HG03280 (cell line): ENCODE data around the gene CCDC93.
"Not testable (repeated sequence)": the region's sequence is repeated elsewhere in the genome, so short reads cannot be mapped to it uniquely, and the experiment has no call there.

Source experiments
- ATAC-seq: cut with Tn5 transposase; IDR thresholded peaks from one replicate; pipeline ENCODE4 v1.9.1; 2021; ENCODE audit warnings: mild to moderate bottlenecking, moderate library complexity; ENCODE audit not compliant: unreplicated experiment

CCDC93 gene

DNA sequence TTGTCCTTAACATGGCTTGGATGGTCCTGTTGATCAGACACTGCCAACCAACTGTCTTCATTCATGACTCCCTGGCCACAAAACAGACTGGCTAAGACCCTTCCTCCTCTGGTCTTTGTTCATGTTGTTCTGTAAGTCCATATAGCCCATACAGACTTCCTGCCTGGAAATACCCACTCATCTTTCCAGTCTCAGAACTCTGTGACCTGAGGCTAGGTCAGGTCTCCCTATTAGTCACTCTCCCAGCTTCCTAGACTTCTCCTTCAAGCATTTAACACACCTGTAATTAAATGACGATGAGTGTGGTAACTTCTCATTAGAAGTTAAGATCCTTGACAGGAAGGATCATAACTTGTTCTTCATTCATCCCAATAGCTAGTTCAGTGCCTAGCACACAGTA is 56.3 kb downstream of the CCDC93 start:
- no peak for ATAC-seq

DNA sequence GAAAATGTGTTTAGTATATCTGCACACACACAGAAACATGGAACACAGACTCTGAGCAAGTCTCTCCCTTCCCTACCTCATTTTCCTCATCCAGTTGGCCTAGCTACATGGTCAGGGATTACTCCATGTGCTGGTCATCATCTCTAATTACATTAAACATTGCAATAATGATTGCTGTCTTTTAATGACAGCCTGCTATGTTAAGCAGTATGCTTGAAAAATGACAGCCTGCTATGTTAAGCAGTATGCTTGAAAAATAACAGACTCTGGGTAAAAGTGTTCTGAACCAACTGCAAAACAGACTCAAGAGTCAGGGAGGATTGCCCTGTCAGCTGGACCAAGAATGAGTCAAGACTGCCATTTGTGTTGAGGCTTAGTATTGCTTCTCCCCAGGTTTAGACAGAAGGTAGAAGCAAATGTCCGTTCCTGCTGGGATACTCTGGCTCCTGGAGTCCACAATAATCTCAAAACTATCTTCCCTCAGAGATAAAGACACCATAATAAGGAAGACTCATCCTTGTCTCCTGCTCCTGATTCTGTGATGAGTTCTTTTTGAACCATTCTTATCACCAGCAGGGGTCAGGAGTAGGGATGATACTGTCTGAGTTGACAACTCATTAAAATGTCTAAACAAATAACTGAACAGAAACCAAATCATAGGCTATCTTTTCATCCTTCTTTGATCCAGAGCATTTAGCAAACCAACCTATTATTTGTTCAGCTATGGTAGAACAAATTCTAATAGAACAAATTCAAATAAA is 57.7 kb downstream of the CCDC93 start:
- no peak for ATAC-seq

DNA sequence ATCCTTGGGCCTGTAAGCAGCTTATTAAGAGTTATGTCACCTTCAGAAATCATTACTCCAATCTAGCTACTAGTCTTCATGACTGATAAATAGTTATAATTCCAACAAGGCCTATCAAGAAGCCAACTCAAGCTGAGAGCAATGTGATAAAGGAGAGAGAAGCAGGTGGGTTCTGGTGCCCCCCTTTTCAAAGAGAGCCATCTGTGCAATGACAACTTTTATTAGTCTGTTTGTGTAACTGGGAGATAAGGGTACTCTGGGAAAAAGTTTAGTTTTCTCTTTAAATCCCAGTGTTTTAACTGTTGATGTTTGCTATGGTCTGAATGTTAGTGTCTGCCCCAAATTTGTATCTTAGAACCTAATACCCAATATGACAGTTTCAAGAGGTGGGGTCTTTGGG is 60.6 kb downstream of the CCDC93 start:
- ATAC-seq: no peak

DNA sequence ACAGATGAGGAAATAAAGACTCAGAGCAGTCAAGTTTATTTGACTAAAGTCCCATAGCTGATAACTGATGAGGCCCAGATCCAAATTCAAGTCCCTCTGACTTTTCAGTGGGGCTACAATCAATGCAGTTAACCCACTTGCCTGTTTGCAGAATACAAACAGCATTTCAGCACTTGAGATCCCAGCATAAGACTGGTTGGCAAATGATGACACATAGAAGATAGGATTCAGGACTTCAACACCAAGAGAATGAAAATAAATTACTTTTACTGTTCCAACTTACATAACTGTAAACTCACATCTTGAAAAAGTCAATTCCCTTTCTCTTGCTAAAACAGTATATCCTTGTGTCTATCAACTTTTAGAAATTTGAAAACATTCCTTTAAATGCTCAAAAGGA is 61.2 kb downstream of the CCDC93 start:
- ATAC-seq: no peak

DNA sequence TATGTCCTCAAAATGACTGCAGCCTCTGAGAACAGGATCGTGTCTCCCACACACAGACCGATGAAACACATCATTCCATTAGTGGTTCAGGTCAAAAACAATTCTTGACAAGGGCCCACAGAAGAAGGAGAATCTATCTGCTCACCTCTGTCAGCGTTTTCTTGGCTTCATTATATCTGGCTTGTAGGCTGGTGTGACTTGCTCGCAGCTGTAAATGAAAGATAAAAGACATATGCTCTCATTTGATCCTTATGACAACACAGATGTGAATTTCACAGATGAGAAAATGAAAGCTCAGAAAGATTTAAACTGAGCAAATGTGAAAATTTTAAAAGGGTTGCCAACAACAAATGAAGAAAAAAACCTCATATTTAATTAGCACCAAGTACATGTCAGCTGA is 61.6 kb downstream of the CCDC93 start:
- no peak for ATAC-seq

DNA sequence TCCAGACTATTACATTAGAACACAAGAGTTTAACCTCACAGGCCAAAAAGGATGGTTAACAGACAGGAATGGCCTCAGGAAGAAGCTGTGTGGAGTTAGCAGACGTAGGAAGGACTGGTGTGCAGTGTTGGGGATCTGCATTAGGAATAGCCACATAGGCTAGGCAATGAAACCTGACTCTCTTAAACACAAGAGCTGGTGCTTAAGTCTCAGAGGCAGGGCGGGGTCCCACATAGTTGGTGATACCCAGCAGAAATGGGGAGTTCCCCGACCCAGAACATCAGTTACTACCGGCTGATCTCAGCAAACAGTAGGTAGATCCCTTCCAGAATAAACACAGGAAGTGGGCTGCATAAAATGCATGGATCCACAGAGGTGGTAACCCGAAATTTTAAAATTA is 64.1 kb downstream of the CCDC93 start:
- ATAC-seq: no peak

DNA sequence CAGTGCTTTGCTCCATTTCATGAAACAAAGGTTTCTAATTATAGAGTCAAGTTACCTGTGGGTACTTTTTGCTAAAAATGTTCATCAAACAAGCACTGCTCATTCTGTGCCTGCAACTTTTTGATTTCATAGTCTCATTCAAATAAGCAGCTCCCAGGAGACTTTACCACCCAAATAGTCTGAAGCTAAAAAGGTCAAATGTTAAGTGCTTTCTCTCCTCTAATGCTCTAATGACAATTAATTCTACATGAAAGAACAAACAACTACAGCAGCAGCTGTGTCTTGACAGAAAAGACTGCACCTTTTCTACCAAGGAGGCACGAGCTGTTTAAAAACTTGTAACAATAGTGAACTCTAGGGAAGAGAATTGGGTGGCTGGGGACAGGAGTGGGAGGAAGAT is 65.3 kb downstream of the CCDC93 start:
- ATAC-seq: no peak

DNA sequence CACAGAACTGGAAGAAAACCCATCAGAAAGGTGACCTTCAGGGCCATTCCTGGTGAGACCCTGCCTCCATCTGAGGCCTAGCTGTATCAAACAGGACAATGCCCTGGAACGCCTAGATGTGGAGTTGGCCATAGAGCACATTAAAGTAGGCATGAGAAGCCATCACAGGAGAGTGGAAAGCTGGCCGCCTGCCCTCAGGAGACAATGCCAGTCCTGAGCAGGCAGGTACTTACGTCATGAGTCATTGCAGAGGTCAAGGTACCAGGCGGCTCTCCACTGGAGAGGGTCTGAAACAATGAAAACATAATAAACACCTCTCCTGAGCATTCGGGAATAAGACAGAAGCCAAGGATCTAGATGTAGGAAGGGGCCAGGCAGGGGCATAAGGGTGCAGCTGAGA is 68.6 kb downstream of the CCDC93 start:
- no peak for ATAC-seq

DNA sequence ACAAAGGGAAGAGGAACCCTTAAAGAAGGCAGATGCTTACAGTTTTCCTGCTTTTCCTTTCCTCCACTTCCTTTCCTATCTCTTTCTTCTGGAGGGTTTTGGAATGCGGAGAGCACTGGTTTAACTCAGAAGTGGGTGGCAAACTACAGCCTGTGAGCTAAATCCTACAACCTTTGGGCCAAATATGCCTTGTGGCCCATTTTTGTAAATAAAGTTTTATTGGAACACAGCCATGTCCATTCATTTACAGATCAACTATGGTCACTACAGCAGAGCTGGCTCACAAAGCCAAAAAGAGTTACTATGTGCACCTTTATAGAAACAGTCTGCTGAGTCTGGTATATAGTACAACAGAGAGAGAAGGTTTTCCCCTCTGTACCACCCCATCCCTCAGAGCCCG is 69.1 kb downstream of the CCDC93 start:
- no peak for ATAC-seq

DNA sequence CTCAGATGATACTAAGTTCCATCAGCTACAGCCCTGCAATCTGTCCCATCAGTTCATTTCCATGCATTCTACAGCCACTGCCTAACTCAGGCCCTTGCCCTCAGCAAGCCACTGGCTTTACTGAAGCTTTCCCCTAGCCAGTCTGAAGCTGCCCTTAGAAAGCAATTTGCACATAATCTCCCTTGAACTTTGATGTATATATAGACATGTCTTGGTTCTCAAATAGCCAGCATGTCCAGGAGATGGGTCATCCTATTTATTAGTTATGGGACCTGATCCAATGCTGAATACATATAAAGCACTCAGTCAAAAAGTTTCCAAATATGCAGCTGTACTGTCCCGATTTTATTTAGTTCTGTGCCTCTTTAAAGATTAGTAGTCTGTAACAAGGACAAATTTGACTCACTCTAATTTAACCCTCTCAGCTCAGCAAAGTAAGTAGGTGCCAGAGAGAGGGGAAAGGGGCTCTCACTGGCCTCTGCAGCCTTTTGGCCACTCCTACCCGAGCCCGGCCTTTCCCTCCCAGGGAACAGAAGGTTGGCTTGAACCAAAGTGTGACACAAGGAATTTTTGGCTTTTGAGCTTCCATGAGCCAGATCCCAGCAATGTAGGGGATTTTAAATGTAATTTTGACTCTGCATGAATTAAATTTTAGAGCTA is 70.7 kb downstream of the CCDC93 start:
- no peak for ATAC-seq

DNA sequence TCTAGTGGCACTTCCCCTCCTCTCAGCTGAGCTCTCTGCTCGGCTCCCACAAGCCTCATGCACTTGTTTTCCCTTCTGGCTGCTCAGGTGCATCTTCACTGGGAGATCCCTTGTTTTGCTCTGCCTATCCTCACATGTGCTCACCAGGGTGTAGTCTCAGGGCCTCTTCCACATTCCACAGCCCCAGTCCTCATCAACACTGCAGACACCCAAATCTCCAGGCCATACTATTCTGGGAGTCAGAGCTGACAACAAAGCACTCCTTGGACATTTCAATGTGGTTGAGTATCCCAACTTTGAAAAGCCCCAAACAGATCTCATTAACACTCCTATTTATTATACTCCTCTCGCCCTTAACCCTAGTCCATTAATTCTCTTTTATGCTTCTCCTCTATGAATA is 71.3 kb downstream of the CCDC93 start:
- ATAC-seq: no peak

DNA sequence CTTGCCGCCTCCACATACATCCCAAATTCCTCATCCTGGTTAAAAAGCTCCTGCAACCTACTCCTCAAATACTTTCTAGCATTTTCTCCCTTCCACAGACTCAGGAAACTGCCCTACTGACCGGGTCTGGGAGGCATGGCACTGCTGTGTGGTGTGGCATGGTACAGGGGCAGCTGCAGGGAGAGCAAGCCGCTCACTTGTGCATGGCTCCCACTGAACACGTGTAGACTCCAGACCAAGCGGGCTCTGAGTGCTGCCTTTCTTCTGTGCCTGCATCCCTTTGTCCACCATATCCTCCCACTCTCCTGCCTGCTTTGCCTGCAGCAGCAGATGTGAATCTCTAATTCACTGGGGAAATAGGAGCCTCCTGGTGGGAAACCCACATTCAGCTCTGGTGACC is 72.2 kb downstream of the CCDC93 start:
- ATAC-seq: no peak

DNA sequence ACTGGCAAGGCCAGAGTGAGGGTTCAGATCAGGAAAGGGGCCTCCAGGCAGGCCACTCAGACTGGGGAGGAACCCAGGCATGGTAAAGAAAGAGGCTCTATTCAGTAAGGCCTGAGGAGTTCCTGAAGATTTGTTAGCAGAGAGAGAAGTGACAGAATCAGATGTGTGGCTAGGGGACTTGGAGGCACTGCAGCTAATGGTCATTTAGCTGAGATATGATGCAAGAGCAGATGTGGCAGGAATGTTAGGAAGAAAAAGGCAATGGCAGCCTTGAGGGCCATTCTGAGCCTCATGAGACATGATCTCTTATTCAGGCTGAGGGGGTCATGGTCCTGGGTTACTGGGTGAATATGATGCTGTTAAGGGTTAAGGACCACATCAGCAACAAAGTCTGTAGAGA is 73.4 kb downstream of the CCDC93 start:
- no peak for ATAC-seq

DNA sequence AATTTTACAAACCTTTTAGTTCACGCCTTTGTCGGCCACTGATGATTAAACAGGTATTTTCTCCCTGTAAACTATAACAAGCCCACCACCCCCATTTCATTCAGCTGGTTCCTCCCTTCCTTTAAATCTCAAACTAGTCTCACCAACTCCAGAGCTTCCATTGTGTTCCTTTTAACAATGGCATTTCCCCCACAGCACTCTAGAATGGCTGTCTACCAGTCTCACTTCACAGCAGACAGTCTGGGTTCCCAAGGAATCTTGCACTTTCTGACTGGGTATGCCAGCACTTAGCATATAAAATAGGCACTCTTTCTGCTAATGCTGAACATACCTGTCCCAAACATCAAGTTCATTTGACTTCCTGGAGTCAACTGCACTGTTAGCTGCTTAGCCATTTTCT is 75.3 kb downstream of the CCDC93 start:
- no peak for ATAC-seq

DNA sequence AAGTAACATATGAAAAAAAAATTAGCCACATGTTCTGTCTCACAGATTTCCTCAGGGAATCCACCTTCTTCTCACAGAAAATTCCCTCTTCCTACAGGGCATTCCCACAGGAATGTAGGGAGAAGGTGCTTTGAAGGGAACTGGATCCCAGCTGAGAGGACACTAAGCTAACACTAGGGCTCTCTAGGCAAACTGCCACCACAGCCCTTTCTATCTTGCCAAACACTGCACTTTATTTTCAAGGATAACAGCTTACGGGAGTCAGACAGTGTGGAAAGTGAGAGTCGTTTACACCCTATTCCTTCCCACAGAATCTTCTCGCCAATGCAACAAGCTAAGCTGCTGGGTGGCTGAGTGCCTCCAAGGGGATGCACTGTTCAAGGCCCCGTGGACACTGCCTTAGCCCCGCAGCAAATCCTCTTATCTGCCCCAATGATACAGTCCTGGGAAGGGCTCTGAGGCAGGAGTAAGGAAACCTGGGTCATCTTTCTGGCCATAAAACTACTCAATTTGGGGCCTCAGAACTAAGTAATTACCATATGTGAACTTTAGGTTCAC is 76.9 kb downstream of the CCDC93 start:
- no peak for ATAC-seq

DNA sequence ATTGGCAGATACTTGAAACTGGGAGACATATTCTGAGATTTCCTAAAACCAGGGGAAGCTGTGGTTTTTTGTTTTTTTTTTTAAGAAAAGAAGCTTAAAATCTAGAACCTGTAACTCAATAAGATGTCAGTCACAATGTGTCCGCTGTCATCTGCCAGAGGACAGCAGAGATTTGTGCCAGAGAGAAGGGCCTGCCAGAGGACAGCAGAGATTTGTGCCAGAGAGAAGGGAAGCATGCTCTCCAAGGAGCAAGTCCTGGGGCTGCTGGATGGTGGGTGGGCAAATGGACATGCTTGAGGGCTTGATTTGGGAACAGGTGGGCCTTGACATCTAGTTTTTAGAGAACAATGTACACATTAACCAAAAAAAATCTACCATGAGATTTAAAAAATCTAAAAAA is 77.9 kb downstream of the CCDC93 start:
- ATAC-seq: no peak

DNA sequence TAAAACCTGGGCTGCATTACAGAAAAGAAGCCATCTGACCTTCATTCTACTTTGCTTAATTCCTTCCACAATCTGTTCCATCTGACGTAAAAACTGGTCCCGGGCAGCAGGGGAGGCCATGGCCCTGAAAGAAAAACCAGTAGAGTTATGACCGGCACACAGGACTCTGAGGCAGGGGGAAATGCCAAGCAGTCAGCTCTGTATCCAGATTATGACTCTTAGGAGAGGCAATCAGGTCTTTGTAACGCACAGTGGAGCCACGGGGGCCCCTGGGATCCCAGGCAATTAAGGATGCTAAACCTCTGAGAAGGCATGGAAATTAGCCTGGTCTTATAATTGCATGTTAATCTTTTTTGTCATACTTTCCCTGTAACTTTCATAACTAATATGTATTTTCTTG is 78.4 kb downstream of the CCDC93 start:
- no peak for ATAC-seq

DNA sequence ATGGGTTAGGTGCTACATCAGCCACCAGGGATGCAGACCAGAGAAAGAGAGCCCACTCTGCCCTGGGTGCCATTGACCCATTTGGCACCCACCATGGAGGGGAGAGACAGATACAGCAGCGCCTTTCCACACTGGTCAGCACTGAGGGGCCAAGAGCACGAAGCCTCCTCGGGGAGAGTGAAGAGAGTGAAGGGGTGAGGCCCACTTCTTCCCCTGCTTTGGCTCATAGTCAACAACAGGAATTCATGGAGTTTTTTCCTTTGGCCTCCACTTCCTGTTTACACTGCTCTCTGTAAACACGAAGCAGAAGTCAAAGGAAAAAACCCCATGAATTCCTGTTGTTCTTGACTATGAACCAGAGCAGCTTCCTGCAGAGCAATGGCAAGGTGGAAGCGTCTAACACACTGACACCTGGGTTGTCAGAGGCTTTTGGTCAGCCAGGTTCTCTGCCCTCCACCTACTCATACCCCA is 80.0 kb downstream of the CCDC93 start:
- ATAC-seq: no peak

DNA sequence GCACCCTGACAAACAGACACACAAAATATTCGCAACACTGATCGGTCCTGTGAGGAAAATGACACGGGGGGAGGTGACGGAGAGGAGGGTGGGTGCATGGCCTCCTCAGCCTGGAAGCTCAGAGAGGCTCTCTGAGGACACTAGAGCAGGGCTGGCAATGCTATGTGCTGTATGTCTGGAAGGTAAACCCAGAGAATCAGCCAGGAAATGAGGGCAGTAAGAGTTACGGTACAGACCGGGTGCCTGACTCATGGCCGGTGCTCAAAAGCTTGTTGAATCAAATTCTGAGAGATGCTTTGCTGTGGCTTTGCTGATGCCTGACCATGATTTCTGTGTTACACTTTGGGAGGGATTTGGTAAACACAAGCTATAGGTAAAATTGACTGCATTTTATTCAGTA is 81.9 kb downstream of the CCDC93 start:
- no peak for ATAC-seq

DNA sequence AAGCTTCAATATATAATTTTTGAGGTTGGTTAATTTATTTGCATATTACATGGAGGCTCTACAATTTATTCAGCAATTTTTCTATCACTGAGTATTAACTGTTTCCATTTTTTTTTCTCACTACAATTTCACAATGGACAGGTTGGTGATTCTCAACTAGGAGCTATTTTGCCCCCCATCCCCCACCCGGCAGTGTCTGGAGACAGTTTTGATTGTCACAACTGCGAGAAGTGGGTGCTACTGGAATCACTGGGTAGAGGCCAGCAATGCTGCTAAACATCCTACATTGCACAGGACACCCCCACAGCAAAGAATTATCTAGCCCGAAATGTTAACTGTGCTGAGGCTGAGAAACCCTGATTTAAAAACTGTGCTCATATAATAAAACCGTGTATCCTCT is 82.6 kb downstream of the CCDC93 start:
- ATAC-seq: no peak

DNA sequence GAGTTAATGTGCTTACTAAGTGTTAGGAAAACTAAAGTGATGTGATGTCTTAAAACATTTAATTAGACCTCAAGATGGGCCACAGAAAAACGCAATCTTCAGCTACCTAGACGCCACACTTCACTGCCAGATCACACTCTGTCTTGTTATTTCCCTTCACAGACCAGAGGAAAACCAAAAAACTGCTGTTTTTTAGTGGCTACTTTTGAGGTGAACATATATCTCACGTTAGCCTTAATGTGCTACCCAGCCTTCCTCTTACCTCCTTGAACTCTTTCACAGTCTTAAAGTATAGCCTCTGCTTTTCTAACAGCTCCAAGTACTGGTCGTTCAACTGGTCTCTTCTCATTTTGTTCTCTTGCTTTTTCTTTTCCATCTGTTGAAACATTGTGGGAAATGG is 83.1 kb downstream of the CCDC93 start:
- no peak for ATAC-seq

DNA sequence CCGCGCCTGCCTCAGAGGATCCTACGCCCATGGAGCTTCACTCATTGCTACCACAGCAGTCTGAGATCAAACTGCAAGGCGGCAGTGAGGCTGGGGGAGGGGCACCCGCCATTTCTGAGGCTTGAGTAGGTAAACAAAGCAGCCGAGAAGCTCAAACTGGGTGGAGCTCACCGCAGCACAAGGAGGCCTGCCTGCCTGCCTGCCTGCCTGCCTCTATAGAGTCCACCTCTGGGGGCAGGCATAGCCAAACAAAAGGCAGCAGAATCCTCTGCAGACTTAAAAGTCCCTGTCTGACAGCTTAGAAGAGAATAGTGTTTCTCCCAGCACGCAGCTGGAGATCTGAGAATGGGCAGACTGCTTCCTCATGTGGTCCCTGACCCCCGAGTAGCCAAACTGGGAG is 90.4 kb downstream of the CCDC93 start:
- ATAC-seq: not testable (repeated sequence)
